ENCODE data around the gene RPS27. TPM values are rescaled to one million over a fixed set of nuclear protein-coding genes. Genes with fewer than 3 reads are reported as not detected.

Gene RPS27
- total RNA-seq, 1 experiment from 2014 or later: 2,544 TPM

- no peaks in the 10 kb centered on the region for H3F3A ChIP-seq (ENCODE audit: low read length, unreplicated experiment)
- TF ChIP-seq EZH2phosphoT487 (IDR thresholded peaks at IDR 0.05; ENCODE audit: borderline replicate concordance, low read length): no peak
- TF ChIP-seq CTCF (conservative IDR thresholded peaks at IDR 0.05; ENCODE audit: low read depth, low read length): peak; percentile 90
- no peak for TF ChIP-seq EZH2 (IDR thresholded peaks at IDR 0.05; ENCODE audit: low read length, unreplicated experiment)
- H3K27me3 ChIP-seq (ENCODE audit: low read length): no peaks in the 10 kb centered on the region
- H3K9ac ChIP-seq (ENCODE audit: low read length): peak within 1 kb of the TSS; percentile 79
- ChIA-PET POLR2A (ENCODE audit: unreplicated experiment) (interaction anchor here (0.6 to 1.1 kb wide), 3 partner anchors 23 to 325 kb away, joined by 3 to 15 read pairs (median 11); partner anchors contain the start of gene HAX1), CTCF (interaction anchor here (0.5 to 1.6 kb wide), 10 partner anchors 11 to 127 kb away, joined by 3 to 19 read pairs (median 5); partner anchors contain the start of genes GATAD2B, JTB, RAB13 and SLC39A1)
- no peaks in the 10 kb centered on the region for H3K9me2 ChIP-seq (replicated peaks; ENCODE audit: low read length)
- ATAC-seq (peak; percentile 88), DNase-seq (peak; percentile 86)
- H3K79me2 ChIP-seq (ENCODE audit: low read length): peaks cover 23% of the 10 kb centered on the region
- H2AFZ ChIP-seq (ENCODE audit: low read length): peak within 1 kb of the TSS; percentile 86
- peak within 1 kb of the TSS; percentile 43 for H3K27ac ChIP-seq (ENCODE audit: low read length)
- intact Hi-C loops (cut with micrococcal nuclease): loop anchor here (1.0 kb wide), 1 partner anchor 12 kb away; the partner anchor contains the start of gene CRTC2
- H3K4me1 ChIP-seq (ENCODE audit: insufficient read depth, low read length): peaks cover 13% of the 10 kb centered on the region
- peaks cover 19% of the 10 kb centered on the region; the same call in 1 of the 2 replicates for H3K36me3 ChIP-seq (ENCODE audit: low read depth, low read length)
- peak within 1 kb of the TSS; percentile 96 for H3K4me2 ChIP-seq (ENCODE audit: low read length)
- H3K4me3 ChIP-seq (ENCODE audit: low read length): peak within 1 kb of the TSS; percentile 81
- no TSS peak for BruUV-seq (replicated peaks)
- H3K9me3 ChIP-seq (ENCODE audit: low read length): no peaks in the 10 kb centered on the region
- no peaks in the 10 kb centered on the region for H4K20me1 ChIP-seq (ENCODE audit: low read length)
These were observed 43.8 kb upstream of the RPS27 start, which contains the start of gene DENND4B for GRCh38 chr1:153946622-153947241. TSS of gene DENND4B (minus strand) at chr1:153946718. CDS start at chr1:153944374, 2,344 bp downstream.

GRCh38 chr1:153951183-153951582 lies 39.4 kb upstream of the RPS27 start:
- Histone ChIP-seq H3F3A (ENCODE audit: low read length, unreplicated experiment) (no peaks in the 10 kb centered on the region), H3K4me3 (ENCODE audit: low read length) (no peak overlapping the region), H3K9me2 (replicated peaks; ENCODE audit: low read length) (no peaks in the 10 kb centered on the region), H2AFZ (ENCODE audit: low read length) (no peak overlapping the region), H3K9ac (ENCODE audit: low read length) (no peak overlapping the region), H3K79me2 (ENCODE audit: low read length) (peaks cover 29% of the 10 kb centered on the region), H3K4me2 (ENCODE audit: low read length) (no peak overlapping the region), H3K36me3 (ENCODE audit: low read depth, low read length) (peaks cover 33% of the 10 kb centered on the region; the same call in 1 of the 2 replicates), H3K9me3 (ENCODE audit: low read length) (no peaks in the 10 kb centered on the region), H3K4me1 (ENCODE audit: insufficient read depth, low read length) (peaks cover 14% of the 10 kb centered on the region), H3K27me3 (ENCODE audit: low read length) (no peaks in the 10 kb centered on the region), H3K27ac (ENCODE audit: low read length) (no peak overlapping the region), H4K20me1 (ENCODE audit: low read length) (peaks cover 2% of the 10 kb centered on the region)
- DNase-seq (no peak), ATAC-seq (no peak)
- POLR2A ChIA-PET (ENCODE audit: unreplicated experiment): no interaction called here
- CTCF ChIA-PET: no interaction called here
- no TSS peak for BruUV-seq (replicated peaks)
- intact Hi-C loops (cut with micrococcal nuclease): no loop called here
- TF ChIP-seq EZH2phosphoT487 (IDR thresholded peaks at IDR 0.05; ENCODE audit: borderline replicate concordance, low read length) (no peak), EZH2 (IDR thresholded peaks at IDR 0.05; ENCODE audit: low read length, unreplicated experiment) (no peak), CTCF (conservative IDR thresholded peaks at IDR 0.05; ENCODE audit: low read depth, low read length) (no peak)

- Histone ChIP-seq H3K27ac (ENCODE audit: low read length) (no peak overlapping the region), H2AFZ (ENCODE audit: low read length) (no peak overlapping the region), H3K4me1 (ENCODE audit: insufficient read depth, low read length) (peaks cover 19% of the 10 kb centered on the region), H3K9ac (ENCODE audit: low read length) (no peak overlapping the region), H3K27me3 (ENCODE audit: low read length) (no peaks in the 10 kb centered on the region), H3K4me3 (ENCODE audit: low read length) (no peak overlapping the region), H4K20me1 (ENCODE audit: low read length) (peaks cover 8% of the 10 kb centered on the region), H3K4me2 (ENCODE audit: low read length) (no peak overlapping the region), H3K79me2 (ENCODE audit: low read length) (peaks cover 35% of the 10 kb centered on the region), H3K9me2 (replicated peaks; ENCODE audit: low read length) (no peaks in the 10 kb centered on the region), H3F3A (ENCODE audit: low read length, unreplicated experiment) (no peaks in the 10 kb centered on the region), H3K9me3 (ENCODE audit: low read length) (no peaks in the 10 kb centered on the region), H3K36me3 (ENCODE audit: low read depth, low read length) (peaks cover 33% of the 10 kb centered on the region; the same call in 1 of the 2 replicates)
- ATAC-seq (peak; percentile 49), DNase-seq (peak; percentile 88)
- CTCF ChIA-PET: no interaction called here
- intact Hi-C loops (cut with micrococcal nuclease): no loop called here
- TF ChIP-seq EZH2phosphoT487 (IDR thresholded peaks at IDR 0.05; ENCODE audit: borderline replicate concordance, low read length): no peak
- POLR2A ChIA-PET (ENCODE audit: unreplicated experiment): no interaction called here
- no TSS peak for BruUV-seq (replicated peaks)
These were observed 38.8 kb upstream of the RPS27 start for GRCh38 chr1:153951801-153952200.
